IPS-20b (cell line): ENCODE data around the gene PLEKHH2.
"Not testable (repeated sequence)": the region's sequence is repeated elsewhere in the genome, so short reads cannot be mapped to it uniquely, and the experiment has no call there.

Experiments
- H3K27ac ChIP-seq: one replicate; pipeline ENCODE4 v1.5.1; 2013; ENCODE audit warnings: low read length
- H3K27me3 ChIP-seq: 2 replicates; pipeline ENCODE4 v1.6.1; 2013; ENCODE audit warnings: mild to moderate bottlenecking, low read length, inconsistent platforms; ENCODE audit not compliant: insufficient read depth
- H3K36me3 ChIP-seq: 2 replicates; pipeline ENCODE4 v1.6.1; 2013; ENCODE audit warnings: low read depth, mild to moderate bottlenecking, inconsistent platforms, low read length, moderate library complexity; ENCODE audit not compliant: insufficient read depth
- H3K4me1 ChIP-seq: 2 replicates; pipeline ENCODE4 v1.6.1; 2013; ENCODE audit warnings: mild to moderate bottlenecking, control low read depth, inconsistent platforms, low read length, moderate library complexity; ENCODE audit not compliant: insufficient read depth
- H3K4me3 ChIP-seq: 2 replicates; pipeline ENCODE4 v1.5.1; 2013; ENCODE audit warnings: mild to moderate bottlenecking, low read length, inconsistent platforms
- H3K9ac ChIP-seq: 2 replicates; pipeline ENCODE4 v1.6.1; 2013; ENCODE audit warnings: low read depth, mild to moderate bottlenecking, inconsistent platforms, low read length, moderate library complexity
- H3K9me3 ChIP-seq: 2 replicates; pipeline ENCODE4 v1.6.1; 2013; ENCODE audit warnings: mild to moderate bottlenecking, low read depth, low read length, inconsistent platforms; ENCODE audit not compliant: insufficient read depth

PLEKHH2 gene

GRCh38 chr2:43637030-43637803, at the start of gene PLEKHH2:
Gene PLEKHH2, plus strand, starts transcription at chr2:43637260. Its CDS starts 7,414 bp downstream, at chr2:43644674.
- Histone ChIP-seq H3K9me3 (no peaks in the 10 kb centered on the region), H3K27me3 (peaks cover 20% of the 10 kb centered on the region), H3K4me3 (peak within 1 kb of the TSS; percentile 64), H3K27ac (no peak within 1 kb of the TSS), H3K36me3 (no peaks in the 10 kb centered on the region), H3K9ac (peak within 1 kb of the TSS; percentile 58; the same call in 1 of the 2 replicates), H3K4me1 (peaks cover 3% of the 10 kb centered on the region; the same call in 1 of the 2 replicates)

GRCh38 chr2:43592443-43592842, 44.6 kb upstream of the PLEKHH2 start:
- H3K27me3 ChIP-seq = no peaks in the 10 kb centered on the region
- H3K36me3 ChIP-seq = peaks cover 45% of the 10 kb centered on the region
- H3K9ac ChIP-seq = no peak overlapping the region
- H3K4me1 ChIP-seq = peaks cover 5% of the 10 kb centered on the region; the same call in 1 of the 2 replicates
- no peak overlapping the region for H3K4me3 ChIP-seq
- H3K9me3 ChIP-seq = no peaks in the 10 kb centered on the region
- no peak overlapping the region for H3K27ac ChIP-seq

- no peak overlapping the region for H3K4me3 ChIP-seq
- no peak overlapping the region for H3K9ac ChIP-seq
- no peaks in the 10 kb centered on the region for H3K9me3 ChIP-seq
- no peaks in the 10 kb centered on the region for H3K27me3 ChIP-seq
- H3K27ac ChIP-seq = no peak overlapping the region
- peaks cover 39% of the 10 kb centered on the region for H3K36me3 ChIP-seq
- peaks cover 5% of the 10 kb centered on the region; the same call in 1 of the 2 replicates for H3K4me1 ChIP-seq
These were observed 43.8 kb upstream of the PLEKHH2 start for GRCh38 chr2:43593254-43593653.

- Histone ChIP-seq H3K36me3 (peaks cover 25% of the 10 kb centered on the region), H3K27ac (no peak overlapping the region), H3K9me3 (no peaks in the 10 kb centered on the region), H3K9ac (peak overlapping the region; percentile 98; the same call in 1 of the 2 replicates), H3K4me3 (peak overlapping the region; percentile 89), H3K27me3 (no peaks in the 10 kb centered on the region), H3K4me1 (peaks cover 5% of the 10 kb centered on the region; the same call in 1 of the 2 replicates)
These were observed 42.2 kb upstream of the PLEKHH2 start for GRCh38 chr2:43594875-43595274.

GRCh38 chr2:43595603-43596412, 41.3 kb upstream of the PLEKHH2 start, which contains the start of gene THADA:
Gene THADA, minus strand, starts transcription at chr2:43596038. Its CDS starts 3,646 bp downstream, at chr2:43592392.
- Histone ChIP-seq H3K36me3 (peaks cover 16% of the 10 kb centered on the region; the same call in 1 of the 2 replicates), H3K27ac (peak within 1 kb of the TSS; percentile 97), H3K27me3 (no peaks in the 10 kb centered on the region), H3K9me3 (no peaks in the 10 kb centered on the region), H3K4me1 (peaks cover 5% of the 10 kb centered on the region; the same call in 1 of the 2 replicates), H3K4me3 (peak within 1 kb of the TSS; percentile 89), H3K9ac (peak within 1 kb of the TSS; percentile 98)

- H3K9ac ChIP-seq, H3K4me1 ChIP-seq, H3K27ac ChIP-seq, H3K4me3 ChIP-seq, H3K27me3 ChIP-seq, H3K9me3 ChIP-seq, H3K36me3 ChIP-seq: not testable (repeated sequence)
These were observed 36.5 kb upstream of the PLEKHH2 start for GRCh38 chr2:43600596-43600995.

- H3K9ac ChIP-seq = no peak overlapping the region
- no peaks in the 10 kb centered on the region for H3K27me3 ChIP-seq
- H3K4me3 ChIP-seq = no peak overlapping the region
- H3K27ac ChIP-seq = no peak overlapping the region
- no peaks in the 10 kb centered on the region for H3K36me3 ChIP-seq
- H3K4me1 ChIP-seq = peaks cover 7% of the 10 kb centered on the region; the same call in 1 of the 2 replicates
- no peaks in the 10 kb centered on the region for H3K9me3 ChIP-seq
These were observed 32.4 kb upstream of the PLEKHH2 start for GRCh38 chr2:43604674-43605073.

- Histone ChIP-seq H3K9ac (no peak overlapping the region), H3K27me3 (no peaks in the 10 kb centered on the region), H3K4me1 (peaks cover 7% of the 10 kb centered on the region; the same call in 1 of the 2 replicates), H3K9me3 (no peaks in the 10 kb centered on the region), H3K4me3 (no peak overlapping the region), H3K27ac (no peak overlapping the region), H3K36me3 (no peaks in the 10 kb centered on the region)
These were observed 31.9 kb upstream of the PLEKHH2 start for GRCh38 chr2:43605079-43605655.

GRCh38 chr2:43605851-43606250, 31.2 kb upstream of the PLEKHH2 start:
- no peaks in the 10 kb centered on the region for H3K9me3 ChIP-seq
- H3K9ac ChIP-seq = no peak overlapping the region
- no peaks in the 10 kb centered on the region for H3K27me3 ChIP-seq
- H3K36me3 ChIP-seq = no peaks in the 10 kb centered on the region
- no peak overlapping the region for H3K27ac ChIP-seq
- no peak overlapping the region for H3K4me3 ChIP-seq
- H3K4me1 ChIP-seq = peaks cover 7% of the 10 kb centered on the region; the same call in 1 of the 2 replicates

GRCh38 chr2:43609290-43609918, 27.7 kb upstream of the PLEKHH2 start:
- H3K27me3 ChIP-seq = no peaks in the 10 kb centered on the region
- H3K4me1 ChIP-seq = peaks cover 7% of the 10 kb centered on the region; the same call in 1 of the 2 replicates
- no peaks in the 10 kb centered on the region for H3K36me3 ChIP-seq
- H3K9me3 ChIP-seq = no peaks in the 10 kb centered on the region
- no peak overlapping the region for H3K4me3 ChIP-seq
- H3K27ac ChIP-seq = no peak overlapping the region
- H3K9ac ChIP-seq = no peak overlapping the region

- peaks cover 7% of the 10 kb centered on the region; the same call in 1 of the 2 replicates for H3K4me1 ChIP-seq
- H3K27me3 ChIP-seq = no peaks in the 10 kb centered on the region
- no peaks in the 10 kb centered on the region for H3K9me3 ChIP-seq
- H3K27ac ChIP-seq = no peak overlapping the region
- no peaks in the 10 kb centered on the region for H3K36me3 ChIP-seq
- H3K9ac ChIP-seq = no peak overlapping the region
- H3K4me3 ChIP-seq = no peak overlapping the region
These were observed 26.7 kb upstream of the PLEKHH2 start for GRCh38 chr2:43610361-43610760.
